ENCODE results near the gene CSAD.

DNA sequence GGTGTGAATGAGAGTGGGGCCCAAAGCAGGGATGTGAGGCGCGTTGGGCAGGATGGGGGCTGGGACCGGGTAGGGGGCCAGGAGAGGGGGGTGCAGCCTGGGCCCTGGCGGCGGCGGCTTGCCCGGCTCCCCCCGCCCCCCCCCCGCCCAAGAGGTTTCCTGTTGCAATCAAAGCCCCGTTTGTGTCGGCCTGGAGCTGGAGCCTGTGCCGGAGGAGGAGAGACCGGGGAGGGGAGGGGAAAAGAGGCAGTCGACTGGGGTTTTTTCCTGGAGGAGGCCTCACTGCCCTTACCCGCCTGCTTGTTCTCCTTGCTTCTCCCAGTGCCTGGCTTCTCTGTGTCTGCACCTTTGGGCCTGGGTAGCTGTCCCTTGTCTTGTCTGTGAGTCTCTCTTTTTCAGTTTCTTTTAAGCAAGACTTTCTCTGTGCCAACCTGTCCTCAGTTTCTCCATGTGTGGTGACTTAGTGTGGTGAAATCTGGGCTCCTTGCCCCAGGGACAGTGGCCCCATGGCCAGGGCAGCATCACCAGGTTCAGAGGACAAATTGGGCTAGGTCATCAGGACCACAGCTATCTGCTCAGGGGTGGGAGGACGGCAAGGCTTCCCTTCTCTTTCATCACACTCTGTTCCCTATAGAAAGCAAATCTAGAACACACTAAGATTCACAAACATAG, 42.8 kb upstream of the CSAD start:
- TF ChIP-seq, protein P1, sequence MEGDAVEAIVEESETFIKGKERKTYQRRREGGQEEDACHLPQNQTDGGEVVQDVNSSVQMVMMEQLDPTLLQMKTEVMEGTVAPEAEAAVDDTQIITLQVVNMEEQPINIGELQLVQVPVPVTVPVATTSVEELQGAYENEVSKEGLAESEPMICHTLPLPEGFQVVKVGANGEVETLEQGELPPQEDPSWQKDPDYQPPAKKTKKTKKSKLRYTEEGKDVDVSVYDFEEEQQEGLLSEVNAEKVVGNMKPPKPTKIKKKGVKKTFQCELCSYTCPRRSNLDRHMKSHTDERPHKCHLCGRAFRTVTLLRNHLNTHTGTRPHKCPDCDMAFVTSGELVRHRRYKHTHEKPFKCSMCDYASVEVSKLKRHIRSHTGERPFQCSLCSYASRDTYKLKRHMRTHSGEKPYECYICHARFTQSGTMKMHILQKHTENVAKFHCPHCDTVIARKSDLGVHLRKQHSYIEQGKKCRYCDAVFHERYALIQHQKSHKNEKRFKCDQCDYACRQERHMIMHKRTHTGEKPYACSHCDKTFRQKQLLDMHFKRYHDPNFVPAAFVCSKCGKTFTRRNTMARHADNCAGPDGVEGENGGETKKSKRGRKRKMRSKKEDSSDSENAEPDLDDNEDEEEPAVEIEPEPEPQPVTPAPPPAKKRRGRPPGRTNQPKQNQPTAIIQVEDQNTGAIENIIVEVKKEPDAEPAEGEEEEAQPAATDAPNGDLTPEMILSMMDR (IDR thresholded peaks at IDR 0.05; ENCODE audit: poor library complexity) = no peak
- TF ChIP-seq EZH2phosphoT487 (IDR thresholded peaks at IDR 0.05; ENCODE audit: low read depth, severe bottlenecking, unreplicated experiment) = no peak
- no peak for TF ChIP-seq EZH2 (IDR thresholded peaks at IDR 0.05; ENCODE audit: borderline replicate concordance)

Measured in hepatocyte (in vitro differentiated cells).